SK-N-SH treated with all-trans-retinoic acid at 6 μM for 48 hours (cell line): ENCODE results near the gene LMO4.
A peak's percentile ranks its signal among the peaks of the same experiment; 100 is the strongest.

Experiments used
- ATAC-seq: fragments of 200-7000 bp; cut with Tn5 transposase; 3 replicates; pipeline ENCODE4 v1.9.1; 2020; ENCODE audit warnings: mild to moderate bottlenecking, moderate library complexity
- ARNTL ChIP-seq: fragments of 450-650 bp; formaldehyde crosslinking; IDR thresholded peaks from 2 replicates; pipeline ENCODE4 v1.5.0; 2020; ENCODE audit warnings: low read depth, mild to moderate bottlenecking, moderate library complexity, borderline replicate concordance
- BACH2 ChIP-seq: fragments of 250-450 bp; sonication (Bioruptor Pico); IDR thresholded peaks from 2 replicates; pipeline ENCODE4 v1.9.0; 2021; ENCODE audit warnings: mild to moderate bottlenecking, borderline replicate concordance
- CSDC2 ChIP-seq: fragments of 250-450 bp; sonication (Bioruptor Pico); IDR thresholded peaks from 2 replicates; pipeline ENCODE4 v1.5.0; 2020; ENCODE audit warnings: mild to moderate bottlenecking, moderate library complexity
- ESRRG ChIP-seq: fragments of 250-450 bp; sonication (Bioruptor Pico); IDR thresholded peaks from 2 replicates; pipeline ENCODE4 v1.6.1; 2021; ENCODE audit warnings: mild to moderate bottlenecking
- GLIS3 ChIP-seq: fragments of 250-450 bp; sonication (Bioruptor Pico); IDR thresholded peaks from 2 replicates; pipeline ENCODE4 v1.5.0; 2020; ENCODE audit warnings: mild to moderate bottlenecking, moderate library complexity
- ISL1 ChIP-seq: fragments of 250-450 bp; sonication (Bioruptor Pico); IDR thresholded peaks from 2 replicates; pipeline ENCODE4 v2.1.2; 2022; ENCODE audit warnings: mild to moderate bottlenecking, moderate library complexity
- SNAI2 ChIP-seq: fragments of 250-450 bp; sonication (Bioruptor Pico); IDR thresholded peaks from 2 replicates; pipeline ENCODE4 v1.5.0; 2020; ENCODE audit warnings: mild to moderate bottlenecking, moderate library complexity
- TCF4 ChIP-seq: fragments of 250-450 bp; sonication (Bioruptor Pico); IDR thresholded peaks from 2 replicates; pipeline ENCODE4 v1.8.0; 2021; ENCODE audit warnings: mild to moderate bottlenecking, moderate library complexity, borderline replicate concordance
- TOX ChIP-seq: fragments of 250-450 bp; sonication (Bioruptor Pico); IDR thresholded peaks from 2 replicates; pipeline ENCODE4 v1.8.0; 2021; ENCODE audit warnings: mild to moderate bottlenecking, moderate library complexity, borderline replicate concordance
- ZFP3 ChIP-seq: fragments of 250-450 bp; sonication (Bioruptor Pico); IDR thresholded peaks from 2 replicates; pipeline ENCODE4 v1.5.0; 2020; ENCODE audit warnings: mild to moderate bottlenecking, moderate library complexity
- ZFP30 ChIP-seq: fragments of 450-650 bp; formaldehyde crosslinking; IDR thresholded peaks from 2 replicates; pipeline ENCODE4 v1.5.0; 2022; ENCODE audit warnings: mild to moderate bottlenecking, moderate library complexity
- ZNF565 ChIP-seq: fragments of 450-650 bp; formaldehyde crosslinking; conservative IDR thresholded peaks from 2 replicates; pipeline ENCODE4 v1.5.0; 2020; ENCODE audit warnings: low read depth, mild to moderate bottlenecking, moderate library complexity
- ZNF70 ChIP-seq: fragments of 450-650 bp; formaldehyde crosslinking; IDR thresholded peaks from 2 replicates; pipeline ENCODE4 v1.5.0; 2020; ENCODE audit warnings: mild to moderate bottlenecking, moderate library complexity
- TF ChIP-seq, protein P1 (sequence below): fragments of 250-450 bp; sonication (Bioruptor Pico); IDR thresholded peaks from 2 replicates; pipeline ENCODE4 v1.8.0; 2021; ENCODE audit warnings: low read depth, mild to moderate bottlenecking, moderate library complexity, borderline replicate concordance
- TF ChIP-seq, protein P2 (sequence below): fragments of 250-450 bp; sonication (Bioruptor Pico); IDR thresholded peaks from 2 replicates; pipeline ENCODE4 v1.8.0; 2020; ENCODE audit warnings: mild to moderate bottlenecking, moderate library complexity, borderline replicate concordance
- TF ChIP-seq, protein P3 (sequence below): fragments of 250-450 bp; sonication (Bioruptor Pico); IDR thresholded peaks from 2 replicates; pipeline ENCODE4 v1.5.1; 2021; ENCODE audit warnings: mild to moderate bottlenecking, moderate library complexity
- TF ChIP-seq, protein P4 (sequence below): fragments of 250-450 bp; sonication (Bioruptor Pico); IDR thresholded peaks from 2 replicates; pipeline ENCODE4 v1.5.0; 2020; ENCODE audit warnings: mild to moderate bottlenecking, moderate library complexity

LMO4 gene, protein sequence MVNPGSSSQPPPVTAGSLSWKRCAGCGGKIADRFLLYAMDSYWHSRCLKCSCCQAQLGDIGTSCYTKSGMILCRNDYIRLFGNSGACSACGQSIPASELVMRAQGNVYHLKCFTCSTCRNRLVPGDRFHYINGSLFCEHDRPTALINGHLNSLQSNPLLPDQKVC

DNA sequence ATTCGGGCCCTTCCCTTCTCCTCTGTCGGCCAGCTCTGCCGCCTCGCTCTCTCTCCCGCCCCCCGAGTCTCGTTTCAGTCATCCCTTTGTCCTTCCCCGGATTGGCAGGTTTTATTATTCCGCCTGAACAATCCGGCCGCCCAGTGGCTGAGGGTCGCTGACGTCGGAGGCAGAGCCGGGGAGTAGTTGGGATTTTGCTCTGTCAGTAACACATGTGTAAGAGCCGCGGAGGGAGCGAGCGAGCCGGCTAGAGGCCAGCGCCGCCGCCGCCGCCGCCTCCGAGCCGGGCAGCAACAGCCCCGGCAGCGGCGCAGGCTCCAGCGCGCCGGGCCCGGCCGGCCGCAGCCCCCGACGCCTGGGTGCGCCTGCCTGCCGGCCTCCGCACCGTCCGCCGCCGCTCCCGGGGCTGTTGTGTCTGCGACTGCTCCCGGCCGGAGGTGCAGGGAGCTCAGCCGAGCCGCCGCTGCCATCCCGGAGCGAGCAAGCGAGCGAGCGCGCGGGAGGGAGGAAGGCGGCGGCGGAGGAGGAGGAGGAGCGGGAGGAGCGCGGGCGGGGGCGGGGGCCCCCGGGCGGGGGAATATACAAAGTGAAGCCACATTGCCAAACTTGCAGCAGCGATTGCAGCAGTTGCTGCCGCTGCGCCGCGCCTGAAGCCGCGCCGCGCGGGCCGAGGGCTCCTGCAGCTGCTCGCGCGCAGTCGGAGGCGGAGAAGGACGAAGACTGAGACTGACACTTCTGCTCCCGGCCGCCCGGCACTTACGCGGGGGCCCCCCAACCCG, at the start of gene LMO4:
Gene LMO4, plus strand, starts transcription at position 609 of the 779 bp plus-strand sequence. CDS start 3,136 bp downstream, outside the sequence.
- no peak for TF ChIP-seq GLIS3 (CRISPR knock-in tag)
- TF ChIP-seq ZFP3 (CRISPR knock-in tag) = peak; percentile 65; the same call in 1 of the 2 replicates
- ATAC-seq = peak; percentile 75

DNA sequence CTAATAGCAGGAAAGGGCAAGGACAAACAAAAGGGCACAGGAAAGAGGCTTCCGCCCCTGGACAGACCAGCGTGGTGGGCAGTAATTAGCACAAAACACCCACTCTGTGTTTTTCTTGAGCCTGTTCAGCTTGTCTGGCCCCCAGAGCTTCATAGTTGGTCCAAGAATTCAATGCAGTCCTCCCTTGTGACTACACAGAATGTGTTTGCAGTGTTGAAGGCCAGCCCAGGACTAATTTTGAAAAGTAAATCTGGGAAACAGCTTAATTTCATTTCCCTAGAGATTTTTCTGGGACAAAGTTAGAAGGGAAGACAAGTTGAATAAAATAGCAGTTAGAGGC, 49.2 kb upstream of the LMO4 start:
- no peak for ATAC-seq
- TF ChIP-seq ZFP30 (CRISPR knock-in tag) (no peak), ESRRG (CRISPR knock-in tag) (no peak), SNAI2 (CRISPR knock-in tag) (no peak), ZNF70 (CRISPR knock-in tag) (no peak), BACH2 (CRISPR knock-in tag) (no peak)
- TF ChIP-seq, protein P1, sequence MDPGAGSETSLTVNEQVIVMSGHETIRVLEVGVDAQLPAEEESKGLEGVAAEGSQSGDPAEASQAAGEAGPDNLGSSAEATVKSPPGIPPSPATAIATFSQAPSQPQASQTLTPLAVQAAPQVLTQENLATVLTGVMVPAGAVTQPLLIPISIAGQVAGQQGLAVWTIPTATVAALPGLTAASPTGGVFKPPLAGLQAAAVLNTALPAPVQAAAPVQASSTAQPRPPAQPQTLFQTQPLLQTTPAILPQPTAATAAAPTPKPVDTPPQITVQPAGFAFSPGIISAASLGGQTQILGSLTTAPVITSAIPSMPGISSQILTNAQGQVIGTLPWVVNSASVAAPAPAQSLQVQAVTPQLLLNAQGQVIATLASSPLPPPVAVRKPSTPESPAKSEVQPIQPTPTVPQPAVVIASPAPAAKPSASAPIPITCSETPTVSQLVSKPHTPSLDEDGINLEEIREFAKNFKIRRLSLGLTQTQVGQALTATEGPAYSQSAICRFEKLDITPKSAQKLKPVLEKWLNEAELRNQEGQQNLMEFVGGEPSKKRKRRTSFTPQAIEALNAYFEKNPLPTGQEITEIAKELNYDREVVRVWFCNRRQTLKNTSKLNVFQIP = no peak

DNA sequence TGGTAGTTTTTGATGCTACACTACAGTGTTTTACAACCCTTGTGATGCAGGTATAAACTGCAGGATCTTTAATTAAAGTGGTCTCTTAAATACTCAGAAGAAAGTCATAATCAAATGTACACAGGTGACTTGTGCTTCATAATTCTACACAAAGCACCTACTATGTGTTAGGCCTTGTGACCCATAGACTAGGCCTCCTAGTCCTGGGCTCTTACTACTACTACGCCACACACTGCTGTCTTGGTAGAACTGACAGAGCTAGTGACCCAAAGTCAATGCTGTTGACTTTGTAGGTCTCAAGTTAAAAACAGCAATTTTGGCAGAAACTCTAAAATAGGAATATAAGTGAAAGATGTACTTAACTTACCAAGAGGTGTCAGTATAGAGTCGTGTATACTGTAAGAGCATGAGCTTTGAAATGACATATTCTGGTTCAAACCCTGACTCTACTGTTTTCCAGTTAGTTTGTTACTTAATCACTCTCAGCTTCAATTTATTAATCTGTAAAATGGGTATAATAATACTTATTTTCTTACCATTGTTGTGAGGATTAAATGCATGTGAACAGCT, 48.6 kb upstream of the LMO4 start:
- TF ChIP-seq TOX (no peak), ESRRG (CRISPR knock-in tag) (no peak)
- TF ChIP-seq, protein P1 = no peak
- TF ChIP-seq, protein P2, sequence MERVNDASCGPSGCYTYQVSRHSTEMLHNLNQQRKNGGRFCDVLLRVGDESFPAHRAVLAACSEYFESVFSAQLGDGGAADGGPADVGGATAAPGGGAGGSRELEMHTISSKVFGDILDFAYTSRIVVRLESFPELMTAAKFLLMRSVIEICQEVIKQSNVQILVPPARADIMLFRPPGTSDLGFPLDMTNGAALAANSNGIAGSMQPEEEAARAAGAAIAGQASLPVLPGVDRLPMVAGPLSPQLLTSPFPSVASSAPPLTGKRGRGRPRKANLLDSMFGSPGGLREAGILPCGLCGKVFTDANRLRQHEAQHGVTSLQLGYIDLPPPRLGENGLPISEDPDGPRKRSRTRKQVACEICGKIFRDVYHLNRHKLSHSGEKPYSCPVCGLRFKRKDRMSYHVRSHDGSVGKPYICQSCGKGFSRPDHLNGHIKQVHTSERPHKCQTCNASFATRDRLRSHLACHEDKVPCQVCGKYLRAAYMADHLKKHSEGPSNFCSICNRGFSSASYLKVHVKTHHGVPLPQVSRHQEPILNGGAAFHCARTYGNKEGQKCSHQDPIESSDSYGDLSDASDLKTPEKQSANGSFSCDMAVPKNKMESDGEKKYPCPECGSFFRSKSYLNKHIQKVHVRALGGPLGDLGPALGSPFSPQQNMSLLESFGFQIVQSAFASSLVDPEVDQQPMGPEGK (CRISPR knock-in tag) = no peak
- ATAC-seq = 0 out of 3 replicates have a peak, but pooled peaks have one; percentile 44

DNA sequence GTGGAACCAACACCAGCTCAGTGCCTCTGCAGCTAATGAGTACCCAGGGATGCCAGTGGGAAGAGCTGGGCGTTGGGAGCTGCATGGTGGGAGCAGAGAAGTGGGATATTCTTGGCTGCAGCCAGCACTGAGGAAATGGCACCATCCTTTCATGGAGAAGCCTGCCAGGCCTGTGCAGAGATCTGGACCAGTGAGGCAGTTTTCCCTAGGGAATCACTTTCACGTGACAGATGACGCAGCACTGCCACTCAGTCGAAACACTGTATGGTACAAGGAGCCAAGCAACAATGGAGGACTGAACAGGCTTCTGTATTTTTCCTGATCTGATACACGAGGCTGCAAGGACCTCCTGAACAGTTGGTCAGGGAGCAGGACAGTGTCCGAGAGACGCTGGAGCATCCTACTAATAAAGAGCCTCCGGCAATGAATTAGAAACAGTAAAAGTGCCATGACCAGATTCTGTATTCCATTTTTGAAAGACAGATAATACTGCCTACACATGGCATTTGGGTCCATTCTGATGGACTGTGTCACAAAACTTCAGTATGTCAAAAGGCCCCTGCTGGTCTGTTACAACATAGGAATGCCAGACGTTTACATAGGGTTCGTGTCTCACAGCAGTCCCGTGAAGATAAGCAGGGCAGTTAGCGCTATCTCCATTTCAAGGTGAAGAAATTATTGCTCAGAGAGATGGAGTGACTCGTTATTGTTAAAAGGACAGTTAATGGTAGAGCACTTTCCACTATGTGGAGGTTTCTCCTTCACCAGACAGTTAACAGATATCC, 44.0 kb upstream of the LMO4 start:
- no peak for ATAC-seq
- TF ChIP-seq ISL1 (no peak), GLIS3 (CRISPR knock-in tag) (no peak), ZFP30 (CRISPR knock-in tag) (no peak), CSDC2 (no peak), ZNF565 (CRISPR knock-in tag) (no peak), ZNF70 (CRISPR knock-in tag) (no peak), TCF4 (CRISPR knock-in tag) (no peak), TOX (no peak), SNAI2 (CRISPR knock-in tag) (no peak), ARNTL (CRISPR knock-in tag) (no peak)
- TF ChIP-seq, protein P1 = no peak
- TF ChIP-seq, protein P3, sequence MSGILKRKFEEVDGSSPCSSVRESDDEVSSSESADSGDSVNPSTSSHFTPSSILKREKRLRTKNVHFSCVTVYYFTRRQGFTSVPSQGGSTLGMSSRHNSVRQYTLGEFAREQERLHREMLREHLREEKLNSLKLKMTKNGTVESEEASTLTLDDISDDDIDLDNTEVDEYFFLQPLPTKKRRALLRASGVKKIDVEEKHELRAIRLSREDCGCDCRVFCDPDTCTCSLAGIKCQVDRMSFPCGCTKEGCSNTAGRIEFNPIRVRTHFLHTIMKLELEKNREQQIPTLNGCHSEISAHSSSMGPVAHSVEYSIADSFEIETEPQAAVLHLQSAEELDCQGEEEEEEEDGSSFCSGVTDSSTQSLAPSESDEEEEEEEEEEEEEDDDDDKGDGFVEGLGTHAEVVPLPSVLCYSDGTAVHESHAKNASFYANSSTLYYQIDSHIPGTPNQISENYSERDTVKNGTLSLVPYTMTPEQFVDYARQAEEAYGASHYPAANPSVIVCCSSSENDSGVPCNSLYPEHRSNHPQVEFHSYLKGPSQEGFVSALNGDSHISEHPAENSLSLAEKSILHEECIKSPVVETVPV (CRISPR knock-in tag) = no peak
- TF ChIP-seq, protein P4, sequence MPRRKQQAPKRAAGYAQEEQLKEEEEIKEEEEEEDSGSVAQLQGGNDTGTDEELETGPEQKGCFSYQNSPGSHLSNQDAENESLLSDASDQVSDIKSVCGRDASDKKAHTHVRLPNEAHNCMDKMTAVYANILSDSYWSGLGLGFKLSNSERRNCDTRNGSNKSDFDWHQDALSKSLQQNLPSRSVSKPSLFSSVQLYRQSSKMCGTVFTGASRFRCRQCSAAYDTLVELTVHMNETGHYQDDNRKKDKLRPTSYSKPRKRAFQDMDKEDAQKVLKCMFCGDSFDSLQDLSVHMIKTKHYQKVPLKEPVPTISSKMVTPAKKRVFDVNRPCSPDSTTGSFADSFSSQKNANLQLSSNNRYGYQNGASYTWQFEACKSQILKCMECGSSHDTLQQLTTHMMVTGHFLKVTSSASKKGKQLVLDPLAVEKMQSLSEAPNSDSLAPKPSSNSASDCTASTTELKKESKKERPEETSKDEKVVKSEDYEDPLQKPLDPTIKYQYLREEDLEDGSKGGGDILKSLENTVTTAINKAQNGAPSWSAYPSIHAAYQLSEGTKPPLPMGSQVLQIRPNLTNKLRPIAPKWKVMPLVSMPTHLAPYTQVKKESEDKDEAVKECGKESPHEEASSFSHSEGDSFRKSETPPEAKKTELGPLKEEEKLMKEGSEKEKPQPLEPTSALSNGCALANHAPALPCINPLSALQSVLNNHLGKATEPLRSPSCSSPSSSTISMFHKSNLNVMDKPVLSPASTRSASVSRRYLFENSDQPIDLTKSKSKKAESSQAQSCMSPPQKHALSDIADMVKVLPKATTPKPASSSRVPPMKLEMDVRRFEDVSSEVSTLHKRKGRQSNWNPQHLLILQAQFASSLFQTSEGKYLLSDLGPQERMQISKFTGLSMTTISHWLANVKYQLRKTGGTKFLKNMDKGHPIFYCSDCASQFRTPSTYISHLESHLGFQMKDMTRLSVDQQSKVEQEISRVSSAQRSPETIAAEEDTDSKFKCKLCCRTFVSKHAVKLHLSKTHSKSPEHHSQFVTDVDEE (CRISPR knock-in tag) = no peak
- TF ChIP-seq, protein P2 (CRISPR knock-in tag) = no peak
